ENCODE measurements around the gene BTBD7. TPM values are rescaled to one million over a fixed set of nuclear protein-coding genes. Genes with fewer than 3 reads are reported as not detected.
A peak's percentile ranks its signal among the peaks of the same experiment; 100 is the strongest.

BTBD7 gene
- total and polyA plus RNA-seq, 8 donors = 6.3 to 21.6 (median 13.8) TPM

GRCh38 chr14:93281937-93282336 lies 50.9 kb downstream of the BTBD7 start:
- no peak for FAIRE-seq
- peaks cover 0 to 7% (median 4%) of the 10 kb centered on the region in 3 donors for H3K4me1 ChIP-seq
- intact Hi-C loops (cut with DNase I) = no loop called here
- no peak for DNase-seq
- no peak for TF ChIP-seq CTCF (IDR thresholded peaks at IDR 0.05)
- ATAC-seq = no peak
- H3K4me3 ChIP-seq = no peak overlapping the region
- WGBS, 2 donors = 87 to 92% methylated on average over 1 of the region's 1 CpG
- H3K27ac ChIP-seq = no peak overlapping the region
- H3K36me3 ChIP-seq = no peaks in the 10 kb centered on the region
- no peaks in the 10 kb centered on the region for H3K27me3 ChIP-seq
- H3K9me3 ChIP-seq = no peaks in the 10 kb centered on the region

- H3K27ac ChIP-seq = no peak overlapping the region
- no peaks in the 10 kb centered on the region for H3K27me3 ChIP-seq
- no peaks in the 10 kb centered on the region for H3K9me3 ChIP-seq
- DNase-seq (no peak), ATAC-seq (no peak), FAIRE-seq (no peak)
- peaks cover 0 to 7% (median 4%) of the 10 kb centered on the region in 3 donors for H3K4me1 ChIP-seq
- no peak overlapping the region for H3K4me3 ChIP-seq
- 93% methylated on average over 5 of the region's 5 CpGs for WGBS, 2 donors
- no peak for TF ChIP-seq CTCF (IDR thresholded peaks at IDR 0.05)
- intact Hi-C loops (cut with DNase I) = no loop called here
- no peaks in the 10 kb centered on the region for H3K36me3 ChIP-seq
Measured at GRCh38 chr14:93280743-93281142, 52.1 kb downstream of the BTBD7 start.

- no peaks in the 10 kb centered on the region for H3K9me3 ChIP-seq
- peaks cover 0 to 7% (median 0%) of the 10 kb centered on the region in 3 donors for H3K4me1 ChIP-seq
- DNase-seq (peak in 2 of 6 donors; percentile 18 to 22), ATAC-seq (peak; percentile 58 to 83 (median 79)), FAIRE-seq (no peak)
- H3K36me3 ChIP-seq = no peaks in the 10 kb centered on the region
- no peak overlapping the region for H3K4me3 ChIP-seq
- H3K27ac ChIP-seq = peak overlapping the region; percentile 4 to 64 (median 34)
- intact Hi-C loops (cut with DNase I) = no loop called here
- TF ChIP-seq CTCF (IDR thresholded peaks at IDR 0.05) = no peak
- H3K27me3 ChIP-seq = no peaks in the 10 kb centered on the region
- WGBS, 2 donors = 63 to 72% methylated on average over 3 of the region's 3 CpGs
Measured at GRCh38 chr14:93276031-93276716, 56.7 kb downstream of the BTBD7 start.

GRCh38 chr14:93274055-93274806 lies 58.6 kb downstream of the BTBD7 start:
- FAIRE-seq = no peak
- no peak for DNase-seq
- intact Hi-C loops (cut with DNase I) = no loop called here
- no peaks in the 10 kb centered on the region for H3K27me3 ChIP-seq
- H3K4me1 ChIP-seq = peaks cover 0 to 7% (median 0%) of the 10 kb centered on the region in 3 donors
- H3K9me3 ChIP-seq = no peaks in the 10 kb centered on the region
- TF ChIP-seq CTCF (IDR thresholded peaks at IDR 0.05) = no peak
- no peak overlapping the region for H3K4me3 ChIP-seq
- H3K36me3 ChIP-seq = no peaks in the 10 kb centered on the region
- ATAC-seq = no peak
- WGBS, 2 donors = 95 to 98% methylated on average over 3 of the region's 3 CpGs
- H3K27ac ChIP-seq = no peak overlapping the region

- Histone ChIP-seq H3K27me3 (no peaks in the 10 kb centered on the region), H3K27ac (peak overlapping the region in 1 of 4 donors; percentile 15), H3K36me3 (no peaks in the 10 kb centered on the region), H3K4me3 (no peak overlapping the region), H3K9me3 (no peaks in the 10 kb centered on the region), H3K4me1 (peaks cover 8 to 13% (median 11%) of the 10 kb centered on the region in 3 donors)
- TF ChIP-seq CTCF (IDR thresholded peaks at IDR 0.05) = no peak
- intact Hi-C loops (cut with DNase I) = no loop called here
- DNase-seq (no peak), FAIRE-seq (no peak), ATAC-seq (no peak)
- 57% methylated on average over 6 of the region's 6 CpGs for WGBS, 2 donors
Measured at GRCh38 chr14:93271111-93271510, 61.7 kb downstream of the BTBD7 start.

Data from pancreas (tissue), 10 donors.